K562 (cell line): ENCODE data around the gene NLRP6. TPM values are rescaled to one million over a fixed set of nuclear protein-coding genes. Genes with fewer than 3 reads are reported as not detected.
A peak's percentile ranks its signal among the peaks of the same experiment; 100 is the strongest.

Source experiments
- ATAC-seq: fragments of 200-7000 bp; cut with Tn5 transposase; 3 replicates; pipeline ENCODE4 v1.9.1; 2020; ENCODE audit warnings: moderate library complexity
- BruUV-seq: library from RNA; stranded (reverse); fragments of 400-500 nt; replicated peaks from 2 replicates; lab custom pipeline; 2021; lab: Mats Ljungman, UMichigan
- CTCF ChIA-PET: fragments of 300-600 bp; formaldehyde crosslinking; extraction: SDS; loops from one replicate; lab custom pipeline; 2021; ENCODE audit warnings: low intra/inter-chr PET ratio; lab: Yijun Ruan, JAX
- POLR2A ChIA-PET: fragments of 300-600, 350-650 bp; sonication (Branson Sonifier 250); formaldehyde crosslinking; extraction: SDS; loops from one replicate; lab custom pipeline; 2021; ENCODE audit warnings: antibody characterized with exemption, inconsistent platforms; lab: Yijun Ruan, JAX
- DNase-seq, 4 experiments: peaks; one replicate each; pipeline versions ENCODE4 v3.0.0 to v3.0.0-alpha.2; 2011 to 2018; ENCODE audit warnings: low spot score in 3 of 4, mixed read lengths in 3 of 4; ENCODE audit errors: extremely low read depth in 1 of 4
- FAIRE-seq: peaks from 2 replicates; lab custom pipeline; 2011; peaks lifted over from hg19 to GRCh38; lab: Jason Lieb, UNC
- H2AFZ ChIP-seq: 2 replicates; pipeline ENCODE4 v1.6.0; 2011; ENCODE audit warnings: low read depth, low read length, control low read depth, inconsistent platforms
- H3K27ac ChIP-seq: fragments of 200-600 bp; 3 replicates; pipeline ENCODE4 v1.8.0; 2011; ENCODE audit warnings: low read depth, mild to moderate bottlenecking, control low read depth, inconsistent platforms, low read length, moderate library complexity, mixed read lengths; ENCODE audit errors: extremely low read depth
- H3K27me3 ChIP-seq, 2 experiments: fragments of 300-600 bp in 1 of 2; 2 replicates in 1 of 2; 3 replicates in 1 of 2; pipeline versions ENCODE4 v1.6.0 to v1.8.0; 2011; ENCODE audit warnings: inconsistent platforms in 2 of 2, low read length in 2 of 2, mild to moderate bottlenecking in 1 of 2, mixed read lengths in 1 of 2, moderate library complexity in 1 of 2; ENCODE audit not compliant: control insufficient read depth in 2 of 2, insufficient read depth in 2 of 2
- H3K36me3 ChIP-seq: fragments of 300-600 bp; 3 replicates; pipeline ENCODE4 v1.8.0; 2011; ENCODE audit warnings: mild to moderate bottlenecking, low read length, inconsistent platforms; ENCODE audit not compliant: control insufficient read depth, insufficient read depth
- H3K4me1 ChIP-seq, 2 experiments: fragments of 200-600 bp in 1 of 2; replicated peaks in 1 of 2; 2 replicates in 1 of 2; 3 replicates in 1 of 2; pipeline versions ENCODE4 v1.5.1 to v1.8.0; 2011; ENCODE audit warnings: inconsistent platforms in 2 of 2, low read length in 2 of 2, mild to moderate bottlenecking in 1 of 2, mixed read lengths in 1 of 2, moderate library complexity in 1 of 2; ENCODE audit not compliant: control insufficient read depth in 2 of 2, insufficient read depth in 2 of 2
- H3K4me2 ChIP-seq: 2 replicates; pipeline ENCODE4 v1.6.1; 2011; ENCODE audit warnings: low read length, control low read depth, inconsistent platforms, mixed read lengths; ENCODE audit not compliant: insufficient read depth
- H3K4me3 ChIP-seq: fragments of 200-600 bp; sonication (generic), shearing (Covaris generic); 2 replicates; pipeline ENCODE4 v1.5.1; 2016; ENCODE audit warnings: control low read depth, inconsistent platforms
- H3K79me2 ChIP-seq: fragments of 200-600 bp; 3 replicates; pipeline ENCODE4 v1.8.0; 2011; ENCODE audit warnings: low read length, inconsistent platforms; ENCODE audit not compliant: control insufficient read depth, insufficient read depth
- H3K9ac ChIP-seq, 2 experiments: 2 replicates each; pipeline versions ENCODE4 v1.6.0 to v1.6.1; 2011; ENCODE audit warnings: low read depth in 2 of 2, low read length in 2 of 2, control low read depth in 1 of 2, inconsistent platforms in 1 of 2, mild to moderate bottlenecking in 1 of 2, mixed read lengths in 1 of 2; ENCODE audit not compliant: insufficient read depth in 1 of 2
- H3K9me1 ChIP-seq: one replicate; pipeline ENCODE4 v1.6.0; 2011; ENCODE audit warnings: inconsistent platforms, mild to moderate bottlenecking, low read length, moderate library complexity; ENCODE audit not compliant: control insufficient read depth, insufficient read depth
- H3K9me3 ChIP-seq: replicated peaks from 2 replicates; pipeline ENCODE4 v1.5.1; 2011; ENCODE audit warnings: low read depth, low read length, inconsistent platforms; ENCODE audit not compliant: control insufficient read depth, insufficient read depth
- H4K20me1 ChIP-seq: replicated peaks from 2 replicates; pipeline ENCODE4 v1.6.1; 2011; ENCODE audit warnings: low read length, inconsistent platforms, mixed read lengths; ENCODE audit not compliant: control insufficient read depth, insufficient read depth
- EHMT2 ChIP-seq: fragments of 450-650 bp; IDR thresholded peaks from 2 replicates; pipeline ENCODE4 v1.6.1; 2018; ENCODE audit warnings: antibody characterized with exemption
- FOSL1 ChIP-seq: fragments of 200-800 bp; sonication (Bioruptor generic); conservative IDR thresholded peaks from 2 replicates; pipeline ENCODE4 v1.6.1; 2016; ENCODE audit warnings: missing genetic modification characterization, missing compliant biosample characterization
- GATAD2B ChIP-seq: fragments of 450-650 bp; IDR thresholded peaks from 2 replicates; pipeline ENCODE4 v1.6.1; 2017; ENCODE audit warnings: mild to moderate bottlenecking, borderline replicate concordance
- MAX ChIP-seq: sonication (generic); formaldehyde crosslinking; IDR thresholded peaks from 2 replicates; pipeline ENCODE4 v1.9.0; 2022; ENCODE audit warnings: mild to moderate bottlenecking, missing genetic modification reagents
- PRDM10 ChIP-seq: fragments of 450-650 bp; IDR thresholded peaks from 2 replicates; pipeline ENCODE4 v1.6.1; 2018; ENCODE audit not compliant: partially characterized antibody
- RBFOX2 ChIP-seq: fragments of 200-400 bp; formaldehyde crosslinking; IDR thresholded peaks from 2 replicates; pipeline ENCODE4 v1.6.1; 2017; ENCODE audit warnings: low read depth, mild to moderate bottlenecking, low read length, moderate library complexity
- TAF1 ChIP-seq: IDR thresholded peaks from 2 replicates; pipeline ENCODE4 v1.6.1; 2011; ENCODE audit warnings: mild to moderate bottlenecking, low read length, moderate library complexity; ENCODE audit not compliant: insufficient read depth, control insufficient read depth, severe bottlenecking; ENCODE audit errors: extremely low read depth
- TFAP4 ChIP-seq: sonication (generic); formaldehyde crosslinking; IDR thresholded peaks from 2 replicates; pipeline ENCODE4 v1.8.0; 2022; ENCODE audit warnings: missing genetic modification reagents, mild to moderate bottlenecking, moderate library complexity, borderline replicate concordance
- ZBTB26 ChIP-seq: fragments of 450-650 bp; formaldehyde crosslinking; IDR thresholded peaks from 2 replicates; pipeline ENCODE4 v1.4.0; 2022; ENCODE audit warnings: missing genetic modification characterization
- WGBS: fragments of 100-300 bp; shearing (Covaris generic); methylation state at CpG from one replicate; pipeline ENCODE4 v1.1.6; 2016; ENCODE audit warnings: low coverage, mixed read lengths; ENCODE audit not compliant: insufficient coverage; ENCODE audit errors: missing lambda C conversion rate; 5-methylcytosine and 5-hydroxymethylcytosine counted together
- in situ Hi-C: fragments of 300-500 bp; cut with MboI; formaldehyde crosslinking; loops from 4 replicates; pipeline ENCODE4 v1.15.0; 2018; ENCODE audit warnings: inconsistent platforms, mixed read lengths
- intact Hi-C: fragments of 100-400 bp; cut with micrococcal nuclease; formaldehyde crosslinking; loops from 2 replicates; pipeline ENCODE4 v1.14.2; 2022
- polyA plus RNA-seq, 8 experiments: library from polyadenylated mRNA; depleted of rRNA in 4 of 8; stranded (reverse) in 5 of 8; unstranded in 3 of 8; fragments of >200 nt; fragmentation: Nextera tagmentation in 2 of 8; fragmentation: Illumina TruSeq in 1 of 8; extraction: Ambion mirVana in 2 of 8; extraction: Trizol in 1 of 8; gene quantifications; 2 replicates each; pipeline versions ENCODE4 v1.2.1 to v1.2.3, GENCODE V29; 2011 to 2014; ENCODE audit warnings: inconsistent platforms in 1 of 8, missing spikeins in 1 of 8
- total RNA-seq, 7 experiments: library from RNA; depleted of rRNA in 6 of 7; stranded (reverse); fragments of >200 nt in 6 of 7; fragmentation: Illumina TruSeq in 2 of 7; extraction: Trizol in 2 of 7; gene quantifications; 2 replicates each; pipeline versions ENCODE4 v1.2.1 to v1.2.3, GENCODE V29; 2011 to 2021; ENCODE audit warnings: low replicate concordance in 1 of 7

NLRP6 gene
- total and polyA plus RNA-seq, 9 of the 15 experiments (the other 6 are each of a cell fraction or from before 2014, with no cell fraction given) = 0.03 to 0.18 (median 0.15) TPM; not detected in 5

GRCh38 chr11:285021-285893 lies 7.0 kb downstream of the NLRP6 start:
- Histone ChIP-seq H3K27me3 (no peaks in the 10 kb centered on the region), H3K4me3 (no peak overlapping the region), H3K4me1 (peaks cover 18 to 72% of the 10 kb centered on the region in 2 experiments; a peak in 4 of 5 replicates), H3K79me2 (peaks cover 29% of the 10 kb centered on the region), H4K20me1 (no peaks in the 10 kb centered on the region), H3K9me3 (no peaks in the 10 kb centered on the region; the same call in 1 of the 2 replicates), H3K9ac (peak overlapping the region in 1 of 2 experiments; percentile 76; a peak in 2 of 4 replicates), H3K36me3 (peaks cover 10% of the 10 kb centered on the region; the same call in 1 of the 3 replicates), H3K27ac (no peak overlapping the region), H2AFZ (no peak overlapping the region), H3K9me1 (no peaks in the 10 kb centered on the region), H3K4me2 (no peak overlapping the region)
- ChIA-PET POLR2A (interaction anchor here (0.6 kb wide), 1 partner anchor 41 kb away, joined by 3 read pairs; no protein-coding TSS in a partner anchor), CTCF (no interaction called here)
- TF ChIP-seq TFAP4 (CRISPR knock-in tag) (no peak), MAX (CRISPR knock-in tag) (no peak), GATAD2B (no peak), FOSL1 (tag) (no peak), EHMT2 (no peak), PRDM10 (no peak), RBFOX2 (0 out of 2 replicates have a peak, but pooled peaks have one; percentile 4), TAF1 (no peak), ZBTB26 (CRISPR knock-in tag) (no peak)
- intact Hi-C loops (no loop called here), in situ Hi-C loops (no loop called here)
- no TSS peak for BruUV-seq
- no peak for DNase-seq
- 83% methylated on average over 24 of the region's 29 CpGs for WGBS
- no peak for FAIRE-seq
- no peak for ATAC-seq
